ENCODE data around the gene MMP24.
"Not testable (repeated sequence)": the region's sequence is repeated elsewhere in the genome, so short reads cannot be mapped to it uniquely, and the experiment has no call there.

MMP24 gene

DNA sequence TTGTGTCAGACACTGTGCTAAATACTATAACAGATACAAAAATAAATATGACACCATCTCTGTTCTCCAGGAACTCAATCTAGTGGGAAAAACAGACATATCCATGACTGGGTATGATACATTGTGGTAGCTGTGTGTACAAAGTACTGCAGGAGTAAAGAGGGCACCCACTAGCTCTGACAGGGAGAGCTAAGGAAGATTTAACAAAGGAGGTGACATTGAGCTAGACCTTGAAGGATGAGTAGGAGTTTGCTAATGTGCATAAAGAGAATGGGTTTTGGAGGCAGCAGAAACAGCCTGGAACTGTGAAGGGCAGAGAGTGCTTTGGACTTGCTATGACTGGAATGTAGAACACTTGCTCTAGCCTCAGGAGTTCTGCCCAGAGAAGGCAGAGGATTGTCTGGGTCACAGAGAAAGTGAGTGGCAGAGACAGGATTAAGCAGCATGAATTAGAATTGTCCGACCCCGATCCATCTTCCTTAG lies 14.4 kb downstream of the MMP24 start:
- H3K36me3 ChIP-seq (ENCODE audit: control insufficient read depth, insufficient read depth, low read length): no peaks in the 10 kb centered on the region
- H3K4me1 ChIP-seq (ENCODE audit: control insufficient read depth, insufficient read depth, low read length): no peaks in the 10 kb centered on the region
- H3K4me3 ChIP-seq (ENCODE audit: insufficient read depth, low read depth, low read length): no peak overlapping the region
- 84 to 92% methylated on average over 2 of the region's 2 CpGs for WGBS, 2 experiments
- H3K9me3 ChIP-seq (ENCODE audit: control insufficient read depth, low read length): no peaks in the 10 kb centered on the region
- no peaks in the 10 kb centered on the region for H3K27me3 ChIP-seq (ENCODE audit: control insufficient read depth, insufficient read depth, low read length, poor library complexity, severe bottlenecking)
- H3K27ac ChIP-seq (ENCODE audit: insufficient read depth, low read depth, low read length, poor library complexity, severe bottlenecking): no peak overlapping the region

DNA sequence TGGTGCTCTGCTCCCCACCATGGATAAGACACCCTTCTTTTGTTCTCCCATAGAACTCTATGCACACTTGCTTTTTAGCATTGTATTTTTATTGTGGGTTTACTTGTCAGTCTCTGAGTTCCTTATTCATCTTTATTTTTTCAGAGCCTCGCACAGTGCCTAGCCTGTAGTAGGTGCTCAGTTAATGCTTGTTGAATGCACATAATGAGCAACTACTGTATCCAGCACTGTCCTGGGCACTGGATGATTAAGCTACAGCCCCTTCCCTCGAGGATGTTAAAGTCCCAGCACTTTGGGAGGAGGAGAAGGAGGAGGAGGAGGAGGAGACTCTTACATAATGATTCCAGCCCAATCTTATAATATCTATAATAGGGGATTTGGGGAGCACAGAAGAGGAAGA lies 16.8 kb downstream of the MMP24 start:
- H3K27me3 ChIP-seq (ENCODE audit: control insufficient read depth, insufficient read depth, low read length, poor library complexity, severe bottlenecking): no peaks in the 10 kb centered on the region
- no peak overlapping the region for H3K27ac ChIP-seq (ENCODE audit: insufficient read depth, low read depth, low read length, poor library complexity, severe bottlenecking)
- 83 to 94% methylated on average over 2 of the region's 2 CpGs for WGBS, 2 experiments
- no peaks in the 10 kb centered on the region for H3K4me1 ChIP-seq (ENCODE audit: control insufficient read depth, insufficient read depth, low read length)
- no peaks in the 10 kb centered on the region for H3K36me3 ChIP-seq (ENCODE audit: control insufficient read depth, insufficient read depth, low read length)
- no peak overlapping the region for H3K4me3 ChIP-seq (ENCODE audit: insufficient read depth, low read depth, low read length)
- no peaks in the 10 kb centered on the region for H3K9me3 ChIP-seq (ENCODE audit: control insufficient read depth, low read length)

GRCh38 chr20:35243986-35244385 lies 17.5 kb downstream of the MMP24 start:
- no peak overlapping the region for H3K27ac ChIP-seq (ENCODE audit: insufficient read depth, low read depth, low read length, poor library complexity, severe bottlenecking)
- no peaks in the 10 kb centered on the region for H3K27me3 ChIP-seq (ENCODE audit: control insufficient read depth, insufficient read depth, low read length, poor library complexity, severe bottlenecking)
- H3K4me3 ChIP-seq (ENCODE audit: insufficient read depth, low read depth, low read length): no peak overlapping the region
- H3K4me1 ChIP-seq (ENCODE audit: control insufficient read depth, insufficient read depth, low read length): no peaks in the 10 kb centered on the region
- H3K36me3 ChIP-seq (ENCODE audit: control insufficient read depth, insufficient read depth, low read length): no peaks in the 10 kb centered on the region
- WGBS, 2 experiments: 85 to 86% methylated on average over 2 of the region's 2 CpGs
- no peaks in the 10 kb centered on the region for H3K9me3 ChIP-seq (ENCODE audit: control insufficient read depth, low read length)

- H3K4me3 ChIP-seq (ENCODE audit: insufficient read depth, low read depth, low read length): no peak overlapping the region
- WGBS, 2 experiments: 89 to 92% methylated on average over 12 of the region's 12 CpGs
- no peak overlapping the region for H3K27ac ChIP-seq (ENCODE audit: insufficient read depth, low read depth, low read length, poor library complexity, severe bottlenecking)
- H3K9me3 ChIP-seq (ENCODE audit: control insufficient read depth, low read length): no peaks in the 10 kb centered on the region
- no peaks in the 10 kb centered on the region for H3K4me1 ChIP-seq (ENCODE audit: control insufficient read depth, insufficient read depth, low read length)
- no peaks in the 10 kb centered on the region for H3K36me3 ChIP-seq (ENCODE audit: control insufficient read depth, insufficient read depth, low read length)
- H3K27me3 ChIP-seq (ENCODE audit: control insufficient read depth, insufficient read depth, low read length, poor library complexity, severe bottlenecking): no peaks in the 10 kb centered on the region
Measured at GRCh38 chr20:35246723-35247122, 20.2 kb downstream of the MMP24 start.

DNA sequence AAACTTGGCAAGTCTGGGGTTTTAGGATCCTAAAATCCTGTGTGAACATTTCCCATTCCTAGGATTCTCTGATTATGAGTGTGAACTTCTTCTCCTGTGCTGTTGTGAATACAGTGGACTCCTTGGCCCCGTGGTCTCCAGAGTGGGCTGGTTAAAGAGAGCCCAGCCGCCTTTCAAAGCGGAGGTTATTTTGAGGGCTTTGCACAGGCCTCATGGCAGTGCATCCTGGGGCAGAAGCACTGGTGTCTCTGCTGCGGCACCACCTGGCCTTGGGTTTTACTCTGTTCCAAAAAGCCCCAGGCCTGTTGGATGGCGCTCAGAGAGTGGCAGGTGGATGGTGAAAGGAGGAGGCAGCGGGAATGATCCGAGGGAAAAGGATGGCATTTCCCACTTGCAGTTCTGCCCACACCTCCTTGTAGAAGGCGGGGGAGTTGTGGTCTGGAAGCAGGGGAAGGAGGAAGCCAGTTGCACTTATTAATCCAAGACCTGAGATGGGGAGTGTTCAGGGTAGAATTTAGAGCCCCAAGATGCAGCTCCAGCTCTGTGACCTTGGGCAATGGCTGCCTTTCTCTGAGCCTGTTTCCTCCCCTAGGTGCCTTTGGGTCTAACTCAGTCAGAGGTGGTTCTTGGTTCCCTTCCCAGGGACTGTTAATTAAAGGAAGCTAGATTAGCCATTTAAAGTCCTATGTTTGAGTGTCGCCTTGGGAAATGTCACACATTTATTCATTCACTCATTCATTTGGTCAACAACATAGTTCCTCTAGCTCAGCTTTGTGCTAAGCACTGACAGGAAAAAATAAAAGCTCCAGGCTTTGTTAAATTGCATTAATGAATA lies 22.4 kb downstream of the MMP24 start:
- no peaks in the 10 kb centered on the region for H3K27me3 ChIP-seq (ENCODE audit: control insufficient read depth, insufficient read depth, low read length, poor library complexity, severe bottlenecking)
- WGBS, 2 experiments: 88 to 91% methylated on average over 9 of the region's 9 CpGs
- no peak overlapping the region for H3K27ac ChIP-seq (ENCODE audit: insufficient read depth, low read depth, low read length, poor library complexity, severe bottlenecking)
- no peaks in the 10 kb centered on the region for H3K4me1 ChIP-seq (ENCODE audit: control insufficient read depth, insufficient read depth, low read length)
- no peak overlapping the region for H3K4me3 ChIP-seq (ENCODE audit: insufficient read depth, low read depth, low read length)
- no peaks in the 10 kb centered on the region for H3K36me3 ChIP-seq (ENCODE audit: control insufficient read depth, insufficient read depth, low read length)
- no peaks in the 10 kb centered on the region for H3K9me3 ChIP-seq (ENCODE audit: control insufficient read depth, low read length)

DNA sequence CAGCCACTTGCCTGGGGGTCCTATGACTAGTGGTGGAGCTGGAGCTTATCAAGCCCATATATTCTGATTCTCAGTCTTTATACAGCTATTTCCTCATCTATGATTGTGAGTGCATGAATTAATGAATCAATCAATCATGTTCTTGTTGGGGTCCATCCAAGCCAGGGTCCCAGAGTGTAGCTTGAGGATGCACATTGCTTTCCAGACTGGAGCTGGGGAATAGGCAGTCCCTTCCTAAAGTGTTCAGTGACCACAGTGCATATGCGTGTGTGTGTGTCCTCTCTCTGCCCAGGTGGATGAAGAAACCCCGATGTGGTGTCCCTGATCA lies 25.1 kb downstream of the MMP24 start:
- Histone ChIP-seq H3K9me3 (ENCODE audit: control insufficient read depth, low read length) (no peaks in the 10 kb centered on the region), H3K27me3 (ENCODE audit: control insufficient read depth, insufficient read depth, low read length, poor library complexity, severe bottlenecking) (no peaks in the 10 kb centered on the region), H3K4me1 (ENCODE audit: control insufficient read depth, insufficient read depth, low read length) (no peaks in the 10 kb centered on the region), H3K27ac (ENCODE audit: insufficient read depth, low read depth, low read length, poor library complexity, severe bottlenecking) (no peak overlapping the region), H3K36me3 (ENCODE audit: control insufficient read depth, insufficient read depth, low read length) (no peaks in the 10 kb centered on the region), H3K4me3 (ENCODE audit: insufficient read depth, low read depth, low read length) (no peak overlapping the region)
- 93 to 96% methylated on average over 2 of the region's 2 CpGs for WGBS, 2 experiments

- Histone ChIP-seq H3K4me3 (ENCODE audit: insufficient read depth, low read depth, low read length) (no peak overlapping the region), H3K27ac (ENCODE audit: insufficient read depth, low read depth, low read length, poor library complexity, severe bottlenecking) (no peak overlapping the region), H3K9me3 (ENCODE audit: control insufficient read depth, low read length) (no peaks in the 10 kb centered on the region), H3K27me3 (ENCODE audit: control insufficient read depth, insufficient read depth, low read length, poor library complexity, severe bottlenecking) (no peaks in the 10 kb centered on the region), H3K4me1 (ENCODE audit: control insufficient read depth, insufficient read depth, low read length) (no peaks in the 10 kb centered on the region), H3K36me3 (ENCODE audit: control insufficient read depth, insufficient read depth, low read length) (no peaks in the 10 kb centered on the region)
- 57 to 59% methylated on average over 2 of the region's 2 CpGs for WGBS, 2 experiments
Measured at GRCh38 chr20:35252037-35252461, 25.6 kb downstream of the MMP24 start.

GRCh38 chr20:35252598-35252997 lies 26.1 kb downstream of the MMP24 start:
- not testable (repeated sequence) for H3K27me3 ChIP-seq (ENCODE audit: control insufficient read depth, insufficient read depth, low read length, poor library complexity, severe bottlenecking); H3K27ac ChIP-seq (ENCODE audit: insufficient read depth, low read depth, low read length, poor library complexity, severe bottlenecking); H3K4me1 ChIP-seq (ENCODE audit: control insufficient read depth, insufficient read depth, low read length); H3K4me3 ChIP-seq (ENCODE audit: insufficient read depth, low read depth, low read length); H3K36me3 ChIP-seq (ENCODE audit: control insufficient read depth, insufficient read depth, low read length); H3K9me3 ChIP-seq (ENCODE audit: control insufficient read depth, low read length)
- WGBS, 2 experiments: 89 to 92% methylated on average over 2 of the region's 2 CpGs

GRCh38 chr20:35253010-35253409 lies 26.5 kb downstream of the MMP24 start:
- Histone ChIP-seq H3K4me3 (ENCODE audit: insufficient read depth, low read depth, low read length) (no peak overlapping the region), H3K9me3 (ENCODE audit: control insufficient read depth, low read length) (no peaks in the 10 kb centered on the region), H3K27me3 (ENCODE audit: control insufficient read depth, insufficient read depth, low read length, poor library complexity, severe bottlenecking) (no peaks in the 10 kb centered on the region), H3K4me1 (ENCODE audit: control insufficient read depth, insufficient read depth, low read length) (no peaks in the 10 kb centered on the region), H3K27ac (ENCODE audit: insufficient read depth, low read depth, low read length, poor library complexity, severe bottlenecking) (no peak overlapping the region), H3K36me3 (ENCODE audit: control insufficient read depth, insufficient read depth, low read length) (no peaks in the 10 kb centered on the region)
- WGBS, 2 experiments: 78 to 81% methylated on average over 3 of the region's 3 CpGs

GRCh38 chr20:35254448-35254999 lies 28.0 kb downstream of the MMP24 start:
- no peaks in the 10 kb centered on the region for H3K36me3 ChIP-seq (ENCODE audit: control insufficient read depth, insufficient read depth, low read length)
- H3K27me3 ChIP-seq (ENCODE audit: control insufficient read depth, insufficient read depth, low read length, poor library complexity, severe bottlenecking): no peaks in the 10 kb centered on the region
- H3K9me3 ChIP-seq (ENCODE audit: control insufficient read depth, low read length): no peaks in the 10 kb centered on the region
- no peak overlapping the region for H3K27ac ChIP-seq (ENCODE audit: insufficient read depth, low read depth, low read length, poor library complexity, severe bottlenecking)
- WGBS, 2 experiments: 95 to 97% methylated on average over 12 of the region's 12 CpGs
- no peak overlapping the region for H3K4me3 ChIP-seq (ENCODE audit: insufficient read depth, low read depth, low read length)
- no peaks in the 10 kb centered on the region for H3K4me1 ChIP-seq (ENCODE audit: control insufficient read depth, insufficient read depth, low read length)

All from ectodermal cell (in vitro differentiated cells).